Liver (tissue), 9 donors: ENCODE results near the gene RBM28. TPM values are rescaled to one million over a fixed set of nuclear protein-coding genes. Genes with fewer than 3 reads are reported as not detected.

Experiments
- DNase-seq: peaks from one replicate; pipeline ENCODE4 v3.0.0-alpha.2; 2017; ENCODE audit warnings: low spot score
- H3K27ac ChIP-seq, 2 donors: one replicate each; pipeline ENCODE4 v1.7.0; 2013; ENCODE audit warnings: inconsistent platforms in 2 of 2, low read length in 2 of 2, control low read depth in 1 of 2, low read depth in 1 of 2, mild to moderate bottlenecking in 1 of 2
- H3K27me3 ChIP-seq, 4 donors: one replicate each; pipeline versions ENCODE4 v1.6.1 to v1.7.0; 2013; ENCODE audit warnings: low read length in 3 of 4, inconsistent platforms in 1 of 4, mild to moderate bottlenecking in 1 of 4, moderate library complexity in 1 of 4; ENCODE audit not compliant: control insufficient read depth in 4 of 4, insufficient read depth in 4 of 4
- H3K36me3 ChIP-seq, 4 donors: one replicate each; pipeline versions ENCODE4 v1.6.1 to v1.7.0; 2013; ENCODE audit warnings: low read length in 3 of 4, mild to moderate bottlenecking in 3 of 4, low read depth in 1 of 4, moderate library complexity in 1 of 4; ENCODE audit not compliant: control insufficient read depth in 4 of 4, insufficient read depth in 3 of 4
- H3K4me1 ChIP-seq, 4 donors: one replicate each; pipeline versions ENCODE4 v1.6.1 to v1.7.0; 2013; ENCODE audit warnings: low read length in 3 of 4, mild to moderate bottlenecking in 3 of 4, moderate library complexity in 1 of 4; ENCODE audit not compliant: control insufficient read depth in 4 of 4, insufficient read depth in 4 of 4
- H3K4me3 ChIP-seq, 3 donors: one replicate each; pipeline versions ENCODE4 v1.6.1 to v1.7.0; 2013; ENCODE audit warnings: low read length in 3 of 3, control low read depth in 1 of 3, low read depth in 1 of 3, mild to moderate bottlenecking in 1 of 3
- H3K9ac ChIP-seq, 2 donors: one replicate each; pipeline ENCODE4 v1.7.0; 2013; ENCODE audit warnings: low read length in 2 of 2, mild to moderate bottlenecking in 2 of 2, moderate library complexity in 2 of 2, control low read depth in 1 of 2, low read depth in 1 of 2
- H3K9me3 ChIP-seq, 4 donors: one replicate each; pipeline versions ENCODE4 v1.6.1 to v1.7.0; 2013; ENCODE audit warnings: low read length in 3 of 4; ENCODE audit not compliant: control insufficient read depth in 4 of 4
- ATF3 ChIP-seq: IDR thresholded peaks from 2 replicates; pipeline ENCODE4 v1.6.1; 2016; ENCODE audit warnings: antibody characterized with exemption
- CTCF ChIP-seq: fragments of 150-350 bp; IDR thresholded peaks from 2 replicates; pipeline ENCODE4 v1.5.1; 2017; ENCODE audit warnings: improper control_type of control experiment, low read depth, low read length; ENCODE audit not compliant: missing input control
- EGR1 ChIP-seq, 2 donors: IDR thresholded peaks; 2 replicates each; pipeline ENCODE4 v1.6.1; 2016 to 2018; ENCODE audit warnings: antibody characterized with exemption in 2 of 2, low read depth in 2 of 2
- FOXA1 ChIP-seq: IDR thresholded peaks from 2 replicates; pipeline ENCODE4 v1.6.1; 2016; ENCODE audit warnings: antibody characterized with exemption
- HNF4G ChIP-seq: IDR thresholded peaks from 2 replicates; pipeline ENCODE4 v1.6.1; 2016; ENCODE audit warnings: antibody characterized with exemption
- JUND ChIP-seq, 2 donors: IDR thresholded peaks; 2 replicates each; pipeline ENCODE4 v1.6.1; 2016; ENCODE audit warnings: antibody characterized with exemption in 2 of 2
- RAD21 ChIP-seq, 2 donors: IDR thresholded peaks; 2 replicates each; pipeline ENCODE4 v1.6.1; 2016; ENCODE audit warnings: antibody characterized with exemption in 2 of 2, mild to moderate bottlenecking in 2 of 2
- REST ChIP-seq: IDR thresholded peaks from 2 replicates; pipeline ENCODE4 v1.6.1; 2016; ENCODE audit warnings: antibody characterized with exemption, mild to moderate bottlenecking
- RXRA ChIP-seq, 2 donors: IDR thresholded peaks; 2 replicates each; pipeline ENCODE4 v1.6.1; 2017 to 2018; ENCODE audit warnings: antibody characterized with exemption in 2 of 2, mild to moderate bottlenecking in 1 of 2
- SP1 ChIP-seq: IDR thresholded peaks from 2 replicates; pipeline ENCODE4 v1.6.1; 2018; ENCODE audit warnings: antibody characterized with exemption, mild to moderate bottlenecking
- TAF1 ChIP-seq: conservative IDR thresholded peaks from 2 replicates; pipeline ENCODE4 v1.6.1; 2016; ENCODE audit warnings: antibody characterized with exemption, mild to moderate bottlenecking
- YY1 ChIP-seq: IDR thresholded peaks from 2 replicates; pipeline ENCODE4 v1.6.1; 2016; ENCODE audit warnings: antibody characterized with exemption, mild to moderate bottlenecking
- ZBTB33 ChIP-seq: IDR thresholded peaks from 2 replicates; pipeline ENCODE4 v1.6.1; 2016; ENCODE audit warnings: antibody characterized with exemption
- WGBS: extraction: QIAGEN DNeasy Blood & Tissue Kit; methylation state at CpG from one replicate; pipeline ENCODE4 v1.1.7; 2013; 5-methylcytosine and 5-hydroxymethylcytosine counted together
- polyA plus RNA-seq, 2 donors: library from polyadenylated mRNA; stranded (reverse) in 1 of 2; unstranded in 1 of 2; fragments of 200-250 nt in 1 of 2; fragments of >200 nt in 1 of 2; fragmentation: Nextera tagmentation in 1 of 2; extraction: Ambion mirVana in 1 of 2; gene quantifications; one replicate each; pipeline versions ENCODE4 v1.2.1 to v1.2.3, GENCODE V29; 2013 to 2015
- total RNA-seq, 2 donors: library from RNA; depleted of rRNA; stranded (reverse); fragments of >200 nt; gene quantifications; one replicate each; pipeline ENCODE4 v1.2.3, GENCODE V29; 2014
- donor health status: healthy.
- donor health status: healthy.
- donor health status: healthy.
- donor health status: healthy.
- donor health status: healthy.

RBM28 gene
- total and polyA plus RNA-seq, 4 donors: 3.6 to 16.1 (median 11.7) TPM

GRCh38 chr7:128389618-128390329 lies 46.1 kb upstream of the RBM28 start:
- no peak for TF ChIP-seq TAF1
- no peak for TF ChIP-seq HNF4G
- no peak for TF ChIP-seq FOXA1
- TF ChIP-seq REST: no peak
- TF ChIP-seq ATF3: no peak
- TF ChIP-seq RXRA (IDR thresholded peaks at IDR 0.05): no peak
- Histone ChIP-seq H3K9me3 (no peaks in the 10 kb centered on the region), H3K9ac (no peak overlapping the region), H3K27ac (no peak overlapping the region), H3K27me3 (no peaks in the 10 kb centered on the region), H3K4me3 (no peak overlapping the region), H3K36me3 (peaks cover 0 to 4% (median 0%) of the 10 kb centered on the region in 4 donors), H3K4me1 (no peaks in the 10 kb centered on the region)
- 86% methylated on average over 9 of the region's 9 CpGs for WGBS
- no peak for DNase-seq

GRCh38 chr7:128389085-128389617 lies 45.4 kb upstream of the RBM28 start:
- TF ChIP-seq CTCF (no peak), YY1 (no peak), JUND (IDR thresholded peaks at IDR 0.05) (no peak), REST (no peak), TAF1 (no peak), SP1 (no peak), EGR1 (IDR thresholded peaks at IDR 0.05; ENCODE audit: low read depth in 2 of 2) (no peak), RXRA (IDR thresholded peaks at IDR 0.05) (no peak), ZBTB33 (no peak), HNF4G (no peak), RAD21 (IDR thresholded peaks at IDR 0.05) (no peak)
- H3K36me3 ChIP-seq: peaks cover 0 to 4% (median 0%) of the 10 kb centered on the region in 4 donors

More at GRCh38 chr7:128389085-128389617, 45.4 kb upstream of the RBM28 start:
- Histone ChIP-seq H3K9me3 (no peaks in the 10 kb centered on the region), H3K4me1 (no peaks in the 10 kb centered on the region), H3K4me3 (no peak overlapping the region), H3K27ac (no peak overlapping the region), H3K9ac (no peak overlapping the region), H3K27me3 (no peaks in the 10 kb centered on the region)
- 64% methylated on average over 2 of the region's 2 CpGs for WGBS
- DNase-seq: no peak
